HG03521 (cell line): ENCODE results near the gene SH2D6.

Experiments used
- ATAC-seq: cut with Tn5 transposase; IDR thresholded peaks from one replicate; pipeline ENCODE4 v1.9.1; 2021; ENCODE audit warnings: mild to moderate bottlenecking, moderate library complexity; ENCODE audit not compliant: unreplicated experiment

The SH2D6 gene

DNA sequence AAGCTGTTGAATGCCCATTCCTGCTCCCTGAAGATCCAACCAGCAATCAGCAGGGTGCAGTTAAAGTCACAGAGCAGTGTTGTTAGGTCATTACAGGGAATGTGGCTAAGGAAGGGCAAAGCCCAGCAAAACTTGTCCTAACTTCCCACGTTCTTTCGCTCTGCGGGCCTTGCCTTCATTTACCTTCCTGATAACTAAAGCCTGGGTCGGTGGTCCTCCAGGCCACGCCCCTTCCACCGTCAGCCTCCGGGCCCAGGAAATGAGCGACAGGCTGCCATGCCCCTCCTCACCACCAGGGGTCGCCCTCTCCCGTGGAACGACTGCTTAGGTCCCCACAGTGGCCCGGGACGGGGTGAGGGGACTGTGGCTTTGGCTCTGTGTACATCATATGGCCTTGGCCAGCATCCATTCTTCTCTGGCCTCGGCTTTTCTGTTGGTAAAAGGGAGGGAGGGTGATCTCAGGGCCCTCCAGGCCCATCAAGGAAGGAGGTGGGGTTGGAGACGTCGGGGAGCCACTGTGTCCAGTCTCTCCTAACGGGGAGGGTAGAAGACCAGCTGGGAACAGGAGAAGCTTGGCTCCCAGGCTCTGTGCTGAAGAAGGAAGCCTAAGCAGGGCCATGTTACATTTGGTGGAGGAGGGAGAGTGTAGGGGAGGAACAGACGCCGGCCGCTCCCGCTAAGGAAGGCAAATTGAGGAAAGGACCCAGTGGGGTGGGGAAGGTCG is 2.2 kb downstream of the SH2D6 start:
- peak; percentile 41 for ATAC-seq

DNA sequence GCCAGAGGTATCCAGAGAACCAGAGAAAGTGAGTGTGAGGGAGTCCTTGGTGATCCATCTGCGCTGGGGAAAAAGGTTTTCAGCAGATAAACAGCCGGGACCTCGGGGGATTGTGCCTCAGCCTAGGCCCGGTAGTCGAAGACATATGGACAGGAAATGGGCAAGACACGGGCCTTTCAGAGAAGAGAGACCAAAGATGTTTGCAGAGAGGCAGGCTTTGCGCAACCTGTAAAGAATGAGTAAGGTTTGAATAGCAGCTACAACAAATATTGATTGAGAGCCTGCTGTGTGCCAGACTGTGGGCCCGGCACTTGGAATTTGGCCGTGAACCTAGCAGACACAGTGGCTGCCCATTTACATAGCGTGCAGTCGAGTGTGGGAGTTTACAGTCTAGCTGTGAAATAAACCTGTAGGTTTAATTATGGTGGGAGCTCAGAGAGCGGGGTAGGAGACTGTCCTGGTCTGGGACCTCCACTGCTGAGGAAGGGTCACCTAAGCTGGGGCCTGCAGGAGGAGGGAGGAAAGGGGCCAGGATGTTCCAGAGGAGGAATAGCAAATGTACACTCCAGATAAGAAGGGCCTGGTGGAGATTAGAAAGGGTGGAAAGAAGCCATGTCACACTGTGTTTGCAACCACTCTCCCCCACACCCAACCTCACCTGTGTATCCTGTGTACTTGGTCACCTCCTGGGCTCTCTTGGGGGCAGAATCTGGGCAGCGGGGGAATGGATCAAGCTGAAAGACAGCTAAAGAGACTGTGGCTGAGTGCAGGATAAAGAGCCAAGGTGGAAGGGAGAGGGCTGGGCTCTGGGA is 3.0 kb downstream of the SH2D6 start:
- ATAC-seq = no peak

DNA sequence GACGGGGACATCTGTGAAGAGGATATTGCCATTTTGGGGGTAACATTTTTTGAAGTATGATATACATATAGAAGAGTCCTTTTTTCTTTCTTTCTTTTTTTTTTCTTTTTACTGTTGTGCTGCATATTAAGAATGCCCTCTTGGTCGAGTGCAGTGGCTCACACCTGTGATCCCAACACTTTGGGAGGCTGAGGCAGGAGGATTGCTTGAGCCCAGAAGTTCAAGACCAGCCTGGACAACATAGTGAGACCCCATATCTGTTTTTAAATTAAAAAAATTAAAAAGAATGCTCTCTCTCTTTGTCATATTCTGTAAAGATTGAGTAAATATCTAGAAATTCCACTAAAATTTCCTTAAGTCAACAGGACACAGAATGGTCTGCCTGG is 3.6 kb downstream of the SH2D6 start:
- no peak for ATAC-seq

DNA sequence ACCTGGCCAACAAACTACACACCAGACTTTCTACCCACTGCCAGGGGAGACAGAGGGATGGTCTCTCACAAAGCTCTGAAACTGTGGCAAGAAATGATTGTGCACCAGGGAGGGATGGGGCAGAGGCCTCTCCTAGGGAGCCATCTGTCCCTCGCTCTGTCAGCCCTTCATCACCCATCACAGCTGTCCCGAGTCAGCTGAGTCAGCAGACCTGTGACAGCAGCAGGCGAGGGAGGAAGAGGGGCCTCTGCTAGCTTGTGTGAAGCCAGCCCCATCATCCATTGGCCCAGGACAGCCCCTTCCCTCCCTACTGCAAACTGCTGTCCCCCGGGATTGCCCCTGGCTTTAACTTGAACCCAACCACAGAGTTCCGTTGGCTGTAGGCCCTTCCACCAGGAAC is 5.0 kb downstream of the SH2D6 start:
- no peak for ATAC-seq

DNA sequence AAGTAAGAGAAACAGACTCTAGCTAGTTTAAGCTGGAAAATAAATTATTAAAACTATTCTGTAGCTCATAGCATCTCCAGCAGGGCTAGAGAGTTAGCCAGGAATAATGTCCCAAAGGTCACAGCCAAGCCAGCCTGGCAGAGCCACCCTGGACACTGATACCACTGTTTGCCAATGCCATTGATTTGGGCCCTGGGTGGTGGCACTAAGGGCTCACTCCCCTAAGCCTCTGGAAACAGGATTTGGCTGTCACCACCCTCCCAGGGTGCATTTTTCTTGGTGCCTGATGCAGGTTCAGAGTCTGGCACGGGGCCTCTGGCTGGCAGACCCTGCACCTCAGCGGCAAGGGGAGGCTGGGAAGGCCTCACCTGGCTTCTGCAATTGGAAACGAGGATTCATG is 7.1 kb downstream of the SH2D6 start:
- no peak for ATAC-seq

DNA sequence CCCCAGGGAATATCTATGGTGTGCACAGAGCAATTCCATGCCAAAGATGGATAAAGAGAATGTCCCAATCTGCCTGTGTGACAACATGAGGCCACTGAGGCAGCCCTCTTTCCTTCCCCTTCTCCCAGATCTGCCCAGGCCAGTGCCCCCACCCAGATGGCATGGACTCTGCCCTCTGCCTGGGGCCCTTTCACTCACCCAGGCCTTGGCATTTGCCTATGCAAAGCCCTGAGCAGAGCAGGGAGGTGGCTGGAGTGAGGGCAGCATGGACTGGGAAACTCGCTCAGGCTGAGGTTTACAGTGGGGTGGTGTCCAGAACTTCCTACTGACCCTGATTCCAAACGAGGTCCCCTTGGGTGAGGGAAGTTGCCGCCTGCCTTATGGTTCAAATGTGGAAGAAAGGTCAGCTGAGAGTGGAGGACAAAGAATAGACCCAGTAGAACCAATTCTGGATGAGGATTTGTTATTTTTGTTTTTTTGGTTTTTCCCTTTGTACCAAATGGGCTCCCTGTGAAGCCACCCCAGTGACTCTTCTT is 8.9 kb downstream of the SH2D6 start:
- no peak for ATAC-seq

DNA sequence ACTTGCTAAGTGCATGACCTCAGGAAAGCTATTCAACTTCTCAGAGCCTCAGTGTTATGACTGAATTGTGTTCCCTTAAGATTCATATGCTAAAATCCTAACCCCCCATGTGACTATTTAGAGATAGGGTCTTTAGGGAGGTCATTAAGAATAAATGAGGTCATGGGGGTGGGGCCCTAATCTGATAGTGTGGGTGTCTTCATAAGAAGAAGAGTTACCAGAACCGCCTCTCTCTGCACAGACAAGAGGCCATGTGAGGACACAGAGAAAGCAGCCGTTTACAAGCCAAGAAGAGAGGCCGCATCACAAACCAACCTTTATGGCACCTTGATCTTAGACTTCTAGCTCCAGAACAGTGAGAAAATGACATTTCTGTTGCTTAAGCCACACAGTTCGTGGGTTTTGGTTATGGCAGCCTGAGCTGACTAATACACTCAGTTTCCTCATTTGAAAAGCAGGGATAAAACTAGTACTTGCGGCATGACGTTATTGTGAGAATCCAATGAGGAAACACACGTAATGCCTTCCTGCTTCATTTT is 9.9 kb downstream of the SH2D6 start:
- ATAC-seq = no peak

DNA sequence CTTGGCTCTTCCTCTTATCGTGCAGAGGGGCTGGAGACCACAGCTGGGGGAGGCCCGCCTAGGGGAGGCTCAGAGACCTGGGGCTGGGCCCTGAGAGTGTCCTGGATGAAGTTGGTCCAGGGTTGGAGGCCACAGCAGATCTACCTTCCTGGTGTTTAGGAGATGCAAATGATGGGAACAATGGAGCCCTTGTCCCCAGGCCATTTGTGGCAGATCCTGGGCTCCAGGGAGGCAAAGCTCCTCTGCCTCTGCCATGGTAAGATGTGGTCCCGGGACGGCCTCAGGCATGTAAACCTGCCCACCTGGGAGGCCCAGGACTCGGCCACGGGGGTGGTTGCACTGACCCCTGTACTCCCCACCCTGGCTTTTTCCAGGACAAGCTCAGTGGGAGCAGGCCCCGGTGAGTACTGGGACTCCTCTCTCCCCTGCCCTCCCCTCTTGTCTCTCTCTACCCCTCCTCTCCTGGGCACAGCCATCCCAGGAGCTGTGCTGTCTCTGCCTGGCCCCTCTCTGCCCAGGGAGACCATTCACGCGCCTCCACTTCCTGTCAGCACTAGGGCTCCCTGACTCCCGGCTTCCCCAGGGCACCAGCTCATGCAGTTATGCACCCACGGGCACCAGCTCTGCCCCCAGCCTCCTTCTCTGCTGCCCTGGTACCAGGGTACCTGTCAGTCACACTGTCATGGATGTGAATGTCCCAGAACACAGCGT is 10.9 kb downstream of the SH2D6 start:
- ATAC-seq = no peak

DNA sequence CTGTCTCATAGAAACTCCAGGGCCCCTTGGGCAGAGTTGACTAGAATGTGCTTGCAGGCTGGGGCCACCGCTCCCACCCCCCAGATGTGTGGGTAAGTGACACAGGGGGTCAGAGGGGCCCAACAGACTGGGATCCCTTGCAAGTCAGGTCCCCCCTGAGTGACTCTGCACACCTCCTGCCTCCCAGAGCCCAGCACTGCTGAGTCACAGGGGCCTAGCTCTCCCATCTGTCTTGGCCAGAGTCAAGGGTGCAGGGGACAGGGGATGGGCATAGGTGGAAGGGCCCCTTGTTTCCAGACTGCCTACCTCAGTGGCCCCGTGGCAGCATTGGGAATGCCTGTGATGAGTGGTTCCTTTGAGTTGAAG is 11.4 kb downstream of the SH2D6 start:
- ATAC-seq = no peak

DNA sequence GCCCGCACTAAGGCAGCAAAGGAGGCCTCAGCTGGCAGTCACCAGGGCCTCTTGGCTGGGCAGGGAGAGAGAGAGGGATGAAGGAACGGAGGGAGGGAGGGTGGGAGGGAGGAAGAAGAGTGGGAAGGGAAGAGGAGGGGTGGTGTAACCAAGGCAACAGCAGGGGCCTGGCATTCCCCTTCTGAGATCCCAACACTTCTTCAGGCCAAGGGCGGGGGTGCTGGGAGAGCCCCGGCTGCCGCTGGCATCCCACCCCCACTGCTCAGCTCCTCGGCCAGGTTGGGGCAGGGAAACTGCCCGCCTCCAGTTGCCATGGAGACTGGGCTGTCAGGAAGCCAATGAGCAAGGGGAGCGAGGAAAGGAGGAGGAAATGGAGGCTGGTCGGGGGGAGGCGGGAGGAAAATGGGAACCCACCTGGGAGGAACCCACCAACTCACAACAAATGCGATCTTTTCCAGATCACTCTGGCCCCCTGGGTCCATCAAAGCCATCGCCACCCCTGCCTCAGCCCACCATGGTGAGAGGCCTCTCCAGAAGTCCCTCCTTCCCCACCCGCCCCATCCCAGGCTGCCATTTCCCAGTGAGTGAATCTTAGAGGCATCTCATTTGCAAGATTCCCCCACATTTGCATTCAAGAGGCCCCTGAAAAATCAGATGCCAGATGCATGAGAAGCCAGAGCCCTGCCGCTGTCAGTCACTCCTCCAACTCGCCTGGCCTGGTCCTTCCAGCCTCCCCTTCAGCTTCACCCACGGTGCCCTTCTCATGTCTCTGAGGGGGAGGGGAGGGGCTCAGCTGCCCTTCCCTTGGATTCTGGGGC is 12.4 kb downstream of the SH2D6 start:
- no peak for ATAC-seq

DNA sequence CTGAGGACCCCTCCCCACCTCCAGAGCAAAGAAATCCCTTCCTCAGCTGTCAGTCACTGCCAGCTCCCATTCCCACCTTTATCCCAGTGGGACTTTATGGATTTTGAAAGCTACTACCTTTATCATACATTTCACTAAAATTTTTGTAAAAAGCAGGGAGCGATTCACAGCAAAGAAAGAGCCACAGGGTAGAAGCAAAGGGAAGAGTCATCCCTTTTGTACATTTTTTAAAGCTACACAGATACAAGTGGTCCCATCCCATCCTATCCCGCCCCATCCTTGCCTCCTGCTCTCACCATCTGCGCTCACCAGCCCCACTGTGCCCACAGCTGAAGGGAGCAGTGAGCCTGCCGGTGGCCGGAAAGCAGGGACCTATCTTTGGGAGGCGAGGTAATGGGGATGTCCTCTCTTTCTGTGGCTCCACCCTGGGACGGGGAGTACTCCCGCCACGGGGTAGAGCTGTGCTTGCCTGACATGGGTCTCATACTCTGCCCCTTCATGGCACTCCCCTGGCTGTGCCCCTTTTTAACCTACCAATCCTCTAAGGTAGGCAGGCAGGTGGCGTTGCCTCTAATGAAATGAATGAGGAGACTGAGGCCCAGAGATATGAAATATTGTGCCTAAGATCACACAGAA is 13.2 kb downstream of the SH2D6 start:
- no peak for ATAC-seq

DNA sequence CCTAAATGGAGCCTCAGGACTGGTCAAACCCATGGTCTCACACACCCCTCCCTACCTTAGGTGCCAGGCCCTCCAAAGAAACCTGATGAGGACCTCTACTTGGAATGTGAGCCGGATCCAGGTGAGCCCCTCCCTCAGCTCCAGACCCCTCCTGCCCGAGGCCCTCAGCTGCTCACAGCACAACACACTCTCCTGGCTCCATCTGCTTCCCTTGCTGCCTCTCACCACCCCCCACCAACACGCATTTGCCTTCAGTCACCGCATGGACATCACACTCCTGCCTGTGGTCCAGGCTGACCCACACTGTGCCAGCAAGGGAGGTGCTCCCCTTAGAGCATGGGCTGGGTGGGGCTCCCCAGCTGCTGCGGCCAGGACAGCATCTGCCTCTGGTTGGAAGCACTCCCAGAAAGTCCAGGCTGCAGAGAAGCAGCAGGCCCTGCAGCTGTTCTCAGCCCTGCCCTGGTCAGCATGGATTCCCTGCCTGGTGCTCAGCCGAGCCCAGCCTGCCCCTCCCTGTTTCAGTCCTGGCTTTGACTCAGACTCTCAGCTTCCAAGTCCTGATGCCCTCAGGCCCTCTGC is 15.1 kb downstream of the SH2D6 start:
- no peak for ATAC-seq

DNA sequence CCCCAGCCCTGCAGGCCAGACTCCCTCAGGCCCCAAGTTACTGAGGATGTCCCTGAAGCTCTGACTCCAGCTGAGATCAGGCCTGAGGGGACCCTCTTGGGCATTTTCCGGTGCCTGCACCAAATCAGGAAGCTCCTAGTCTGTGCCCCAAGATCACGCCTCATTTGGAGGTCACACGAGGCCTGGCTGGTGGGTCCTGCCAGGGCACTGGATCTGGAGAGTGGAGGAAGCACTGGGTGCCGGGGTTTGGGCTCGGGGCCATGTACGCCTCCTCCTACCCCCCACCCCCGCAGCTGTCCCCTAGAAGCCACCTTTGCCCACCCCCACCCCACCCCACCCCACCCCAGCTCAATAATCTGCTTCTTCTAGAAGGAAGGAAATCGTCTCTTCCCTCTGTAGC is 16.2 kb downstream of the SH2D6 start:
- no peak for ATAC-seq

DNA sequence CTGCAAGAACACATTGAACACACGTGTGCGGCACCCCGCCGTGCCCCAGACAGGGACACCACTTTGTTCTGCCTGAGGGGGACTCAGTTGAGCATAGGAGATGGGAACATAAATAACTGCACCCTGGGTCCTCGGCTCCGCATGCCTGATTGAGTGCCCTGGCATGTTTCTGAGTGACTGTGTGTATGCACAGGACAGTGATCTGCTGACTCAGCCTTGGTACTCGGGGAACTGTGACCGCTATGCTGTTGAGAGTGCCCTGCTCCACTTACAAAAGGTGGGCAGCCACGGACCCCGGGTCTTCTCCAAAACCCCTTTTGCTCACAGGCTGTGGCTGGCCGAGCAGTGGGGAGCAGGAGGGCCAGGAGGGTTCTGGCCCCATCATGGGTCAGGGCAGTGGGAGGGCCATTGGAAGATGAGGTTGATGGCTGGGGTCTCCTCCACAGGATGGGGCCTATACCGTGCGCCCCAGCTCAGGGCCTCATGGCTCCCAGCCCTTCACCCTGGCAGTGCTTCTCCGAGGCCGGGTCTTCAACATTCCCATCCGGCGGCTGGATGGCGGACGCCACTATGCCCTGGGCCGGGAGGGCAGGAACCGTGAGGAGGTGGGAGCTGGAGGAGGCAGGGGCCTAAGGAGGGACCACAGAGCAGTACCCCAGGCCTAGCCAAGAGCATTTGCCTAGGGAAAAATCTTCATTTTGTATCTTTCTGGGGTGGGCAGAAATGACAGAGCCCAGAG is 16.9 kb downstream of the SH2D6 start:
- no peak for ATAC-seq

DNA sequence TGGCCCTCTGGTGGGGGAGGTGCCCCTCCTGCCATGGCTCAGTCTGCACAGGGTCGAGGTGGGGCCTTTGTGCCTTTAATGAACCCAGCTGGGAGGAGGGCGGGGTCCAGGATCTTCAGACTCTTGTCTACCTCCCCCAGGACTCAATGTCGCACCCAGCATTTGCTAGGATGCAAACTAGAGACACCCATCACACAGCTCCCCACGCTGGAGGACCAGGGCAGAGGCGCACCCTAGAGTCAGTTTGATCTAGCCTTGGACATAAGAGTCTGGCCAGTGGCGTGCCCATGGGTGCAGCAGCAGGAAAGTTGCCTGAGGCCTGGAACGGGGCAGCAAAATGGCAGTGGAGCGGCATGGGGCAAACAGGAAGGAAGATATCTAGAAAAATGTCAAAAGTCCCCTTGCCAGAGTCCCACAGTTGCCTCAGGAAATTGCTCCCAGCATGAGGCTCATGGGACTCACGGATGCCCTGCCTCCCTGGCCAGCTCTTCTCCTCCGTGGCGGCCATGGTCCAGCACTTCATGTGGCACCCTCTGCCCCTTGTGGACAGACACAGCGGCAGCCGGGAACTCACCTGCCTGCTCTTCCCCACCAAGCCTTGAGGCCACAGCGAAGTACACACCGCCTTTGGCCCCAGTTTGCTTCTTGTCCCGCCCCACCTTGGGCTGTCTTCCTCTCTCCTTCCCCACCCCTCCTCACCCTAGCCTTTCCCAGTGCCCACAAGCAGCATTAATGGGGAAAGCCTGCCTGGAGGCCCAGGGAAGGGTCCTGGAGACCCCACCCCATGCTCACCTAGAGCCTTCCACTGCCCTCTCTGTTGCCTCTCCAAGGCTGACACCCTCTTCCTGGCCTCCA is 17.7 kb downstream of the SH2D6 start:
- ATAC-seq = no peak

DNA sequence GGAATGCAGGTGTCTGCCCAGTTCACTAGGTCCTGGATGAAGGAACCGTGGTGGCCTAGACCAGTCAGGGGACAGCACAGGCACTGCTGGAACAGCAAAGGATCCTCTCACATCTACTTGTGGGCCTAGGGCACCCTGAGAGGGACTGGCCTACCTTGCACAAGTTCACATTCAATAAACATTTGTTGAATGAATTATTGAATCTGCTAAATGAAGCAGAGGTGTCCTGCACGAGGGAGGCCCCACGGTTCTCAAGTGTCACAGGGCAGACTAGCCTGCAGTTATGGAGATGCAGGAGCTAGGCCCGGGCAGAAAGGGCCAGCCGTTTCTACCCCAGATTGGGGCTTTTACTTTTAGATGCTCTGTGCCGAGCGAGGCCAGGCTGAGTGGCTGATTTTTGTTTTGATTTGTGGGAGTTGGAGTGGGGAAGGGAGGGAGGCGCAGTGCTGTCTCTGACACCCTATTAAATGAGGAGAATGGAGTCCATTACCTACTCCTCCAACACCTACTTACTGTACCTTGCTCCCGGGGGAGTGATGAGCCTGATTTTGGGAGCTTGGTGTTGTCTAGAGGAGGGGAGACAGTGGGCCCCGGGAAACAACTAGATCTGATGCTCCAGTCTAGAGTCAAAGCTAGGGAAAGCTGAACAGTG is 18.4 kb downstream of the SH2D6 start:
- ATAC-seq = no peak

DNA sequence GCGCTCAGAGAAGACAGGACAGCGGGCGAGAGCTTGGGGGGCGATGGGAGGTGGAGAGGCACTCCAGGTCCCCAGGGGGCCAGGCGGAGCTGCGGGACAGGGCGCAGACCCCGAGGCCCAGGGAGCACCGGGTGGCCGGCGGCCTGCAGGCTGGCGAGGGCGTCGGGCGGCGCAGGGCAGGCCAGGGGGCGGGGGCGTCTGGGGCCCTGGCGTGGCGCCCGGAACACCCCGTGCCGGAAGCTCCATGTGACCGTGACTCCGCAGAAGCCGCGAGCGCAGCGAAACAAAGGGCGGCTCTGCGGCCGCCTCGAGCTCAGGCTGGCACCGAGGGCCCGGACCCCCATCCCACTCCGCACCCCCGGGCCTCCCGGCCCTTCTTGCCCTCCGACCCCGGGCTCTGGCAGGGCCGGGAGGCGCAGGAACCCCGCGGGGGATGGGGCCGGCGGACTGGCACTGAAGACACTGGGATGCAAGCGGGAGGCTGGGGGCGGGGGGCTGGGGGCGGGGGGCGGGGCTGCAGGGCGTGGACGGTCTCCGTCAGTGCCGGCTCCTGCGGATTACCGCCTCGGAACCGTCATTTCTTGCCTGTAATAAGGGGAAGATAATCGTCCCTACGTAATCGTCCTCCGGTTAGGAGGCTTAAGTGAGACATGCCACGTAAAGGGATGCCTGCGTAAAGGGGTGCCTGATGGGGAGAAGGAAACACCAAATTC is 19.1 kb downstream of the SH2D6 start:
- ATAC-seq = peak; percentile 79
